PC-3 (cell line): ENCODE data around the gene TRIM52. TPM values are rescaled to one million over a fixed set of nuclear protein-coding genes. Genes with fewer than 3 reads are reported as not detected.

ENCODE experiments used
- ATAC-seq: fragments of 200-7000 bp; cut with Tn5 transposase; 2 replicates; pipeline ENCODE4 v1.9.1; 2020; ENCODE audit warnings: mild to moderate bottlenecking, moderate library complexity
- BruUV-seq: library from RNA; stranded (reverse); fragments of 400-500 nt; replicated peaks from 2 replicates; lab custom pipeline; 2021; lab: Mats Ljungman, UMichigan
- CTCF ChIA-PET: fragments of 300-600 bp; sonication (Branson Sonifier 250); formaldehyde crosslinking; loops from one replicate; lab custom pipeline; 2022; ENCODE audit warnings: antibody characterized with exemption; lab: Charles Lee
- POLR2A ChIA-PET: fragments of 300-600 bp; sonication (Branson Sonifier 250); formaldehyde crosslinking; loops from one replicate; lab custom pipeline; 2022; ENCODE audit warnings: antibody characterized with exemption; ENCODE audit not compliant: unreplicated experiment; lab: Charles Lee
- DNase-seq: peaks from one replicate; pipeline ENCODE4 v3.0.0-alpha.2; 2015
- H2AFZ ChIP-seq: fragments of 300-600 bp; sonication (generic); 2 replicates; pipeline ENCODE4 v1.6.0; 2016; ENCODE audit warnings: antibody characterized with exemption, low read length
- H3F3A ChIP-seq: fragments of 300-600 bp; sonication (generic); one replicate; pipeline ENCODE4 v1.6.0; 2017; ENCODE audit warnings: antibody characterized with exemption, low read length, control low read depth, mild to moderate bottlenecking; ENCODE audit not compliant: unreplicated experiment
- H3K27ac ChIP-seq: fragments of 300-600 bp; sonication (generic); 2 replicates; pipeline ENCODE4 v1.5.1; 2016; ENCODE audit warnings: mild to moderate bottlenecking, low read length
- H3K27me3 ChIP-seq: fragments of 300-600 bp; sonication (generic); 2 replicates; pipeline ENCODE4 v1.6.1; 2016; ENCODE audit warnings: low read length, mixed read lengths
- H3K36me3 ChIP-seq: fragments of 300-600 bp; sonication (generic); 2 replicates; pipeline ENCODE4 v1.6.1; 2016; ENCODE audit warnings: low read depth, mixed run types, low read length, mixed read lengths
- H3K4me1 ChIP-seq: fragments of 300-600 bp; sonication (generic); 2 replicates; pipeline ENCODE4 v1.5.1; 2016; ENCODE audit warnings: low read length; ENCODE audit not compliant: insufficient read depth
- H3K4me2 ChIP-seq: fragments of 300-600 bp; sonication (generic); 2 replicates; pipeline ENCODE4 v1.6.0; 2016; ENCODE audit warnings: low read length
- H3K4me3 ChIP-seq: fragments of 300-600 bp; sonication (generic); 2 replicates; pipeline ENCODE4 v1.5.1; 2016; ENCODE audit warnings: mild to moderate bottlenecking, low read length, mixed read lengths
- H3K79me2 ChIP-seq: fragments of 300-600 bp; sonication (generic); 2 replicates; pipeline ENCODE4 v1.6.1; 2017; ENCODE audit warnings: low read length, mixed read lengths
- H3K9ac ChIP-seq: fragments of 300-600 bp; sonication (generic); 2 replicates; pipeline ENCODE4 v1.6.0; 2016; ENCODE audit warnings: mild to moderate bottlenecking, low read length
- H3K9me2 ChIP-seq: fragments of 300-600 bp; sonication (generic); replicated peaks from 2 replicates; pipeline ENCODE4 v1.6.1; 2016; ENCODE audit warnings: mixed run types, low read length, mixed read lengths
- H3K9me3 ChIP-seq: fragments of 300-600 bp; sonication (generic); 2 replicates; pipeline ENCODE4 v1.6.1; 2016; ENCODE audit warnings: low read length, mixed read lengths
- H4K20me1 ChIP-seq: fragments of 300-600 bp; sonication (generic); 2 replicates; pipeline ENCODE4 v1.6.1; 2016; ENCODE audit warnings: low read length, mixed read lengths
- CTCF ChIP-seq: fragments of 300-600 bp; sonication (generic); conservative IDR thresholded peaks from 2 replicates; pipeline ENCODE4 v1.5.1; 2017; ENCODE audit warnings: antibody characterized with exemption, low read depth, mild to moderate bottlenecking, low read length
- EZH2 ChIP-seq: fragments of 300-600 bp; sonication (generic); IDR thresholded peaks from one replicate; pipeline ENCODE4 v1.6.1; 2017; ENCODE audit warnings: antibody characterized with exemption, mild to moderate bottlenecking, low read length; ENCODE audit not compliant: unreplicated experiment
- EZH2phosphoT487 ChIP-seq: fragments of 300-600 bp; sonication (generic); IDR thresholded peaks from 2 replicates; pipeline ENCODE4 v1.6.1; 2018; ENCODE audit warnings: mild to moderate bottlenecking, antibody characterized with exemption, low read length, borderline replicate concordance
- intact Hi-C: fragments of 100-400 bp; cut with micrococcal nuclease; formaldehyde crosslinking; loops from 2 replicates; pipeline ENCODE4 v1.9.0; 2023
- total RNA-seq: library from RNA; depleted of rRNA; stranded (reverse); fragments of >200 nt; gene quantifications from 2 replicates; pipeline ENCODE4 v1.2.3, GENCODE V29; 2014

Gene TRIM52
- total RNA-seq, 1 experiment from 2014 or later = 4.4 TPM

GRCh38 chr5:181217803-181218062 lies 43.2 kb downstream of the TRIM52 start:
- Histone ChIP-seq H3K79me2 (no peaks in the 10 kb centered on the region), H3F3A (peaks cover 14% of the 10 kb centered on the region), H3K36me3 (no peaks in the 10 kb centered on the region), H3K27ac (no peak overlapping the region), H3K4me1 (peaks cover 9% of the 10 kb centered on the region), H3K4me2 (peak overlapping the region; percentile 78), H3K9me2 (no peaks in the 10 kb centered on the region), H3K4me3 (peak overlapping the region; percentile 66), H3K27me3 (no peaks in the 10 kb centered on the region), H3K9ac (no peak overlapping the region), H4K20me1 (no peaks in the 10 kb centered on the region), H2AFZ (peak overlapping the region; percentile 47), H3K9me3 (no peaks in the 10 kb centered on the region)
- intact Hi-C loops = loop anchor here (1.0 kb wide), 3 partner anchors 10 to 30 kb away; no protein-coding TSS in a partner anchor
- no TSS peak for BruUV-seq
- ChIA-PET CTCF (no interaction called here), POLR2A (no interaction called here)
- no peak for TF ChIP-seq EZH2phosphoT487
- TF ChIP-seq EZH2 = no peak
- TF ChIP-seq CTCF = no peak
- DNase-seq = no peak
- no peak; the same call in 1 of the 2 replicates for ATAC-seq

- H2AFZ ChIP-seq = peak overlapping the region; percentile 47
These were observed 43.7 kb downstream of the TRIM52 start for GRCh38 chr5:181217111-181217802.

More at GRCh38 chr5:181217111-181217802, 43.7 kb downstream of the TRIM52 start:
- no peaks in the 10 kb centered on the region for H3K9me2 ChIP-seq
- H3K79me2 ChIP-seq = no peaks in the 10 kb centered on the region
- peaks cover 12% of the 10 kb centered on the region for H3F3A ChIP-seq
- intact Hi-C loops = no loop called here
- ChIA-PET CTCF (no interaction called here), POLR2A (no interaction called here)
- ATAC-seq = peak; percentile 1; the same call in 1 of the 2 replicates
- peak overlapping the region; percentile 66 for H3K4me3 ChIP-seq
- H3K4me2 ChIP-seq = peak overlapping the region; percentile 78
- peak; percentile 48 for DNase-seq
- H3K36me3 ChIP-seq = no peaks in the 10 kb centered on the region
- H3K9ac ChIP-seq = no peak overlapping the region
- H3K27ac ChIP-seq = no peak overlapping the region
- no peaks in the 10 kb centered on the region for H3K27me3 ChIP-seq
- peaks cover 6% of the 10 kb centered on the region for H3K4me1 ChIP-seq
- H4K20me1 ChIP-seq = no peaks in the 10 kb centered on the region
- TF ChIP-seq EZH2 (no peak), EZH2phosphoT487 (no peak), CTCF (no peak)
- no peaks in the 10 kb centered on the region for H3K9me3 ChIP-seq
- no TSS peak for BruUV-seq
